WTC11 (cell line): ENCODE measurements around the gene COL4A2. TPM values are rescaled to one million over a fixed set of nuclear protein-coding genes. Genes with fewer than 3 reads are reported as not detected.

ENCODE experiments used
- ATAC-seq: fragments of 200-7000 bp; cut with Tn5 transposase; 2 replicates; pipeline ENCODE4 v1.10.0; 2021; ENCODE audit warnings: mild to moderate bottlenecking, moderate library complexity
- CTCF ChIA-PET: fragments of 300-600 bp; sonication (Branson Sonifier 250); formaldehyde crosslinking; loops from one replicate; lab custom pipeline; 2021; ENCODE audit warnings: antibody characterized with exemption; lab: Charles Lee
- POLR2A ChIA-PET: fragments of 350-600 bp; sonication (Branson Sonifier 250); formaldehyde crosslinking; loops from one replicate; lab custom pipeline; 2021; ENCODE audit warnings: antibody characterized with exemption; lab: Charles Lee
- DNase-seq: peaks from one replicate; pipeline ENCODE4 v3.0.0; 2021; ENCODE audit warnings: low spot score
- H3K27ac Mint-ChIP-seq: 2 replicates; pipeline ENCODE4 v1.8.0; 2021; ENCODE audit warnings: mixed read lengths
- H3K27me3 Mint-ChIP-seq: 2 replicates; pipeline ENCODE4 v1.8.0; 2021; ENCODE audit warnings: low read depth, mild to moderate bottlenecking, moderate library complexity, mixed read lengths
- H3K36me3 Mint-ChIP-seq: 2 replicates; pipeline ENCODE4 v1.8.0; 2021; ENCODE audit warnings: mixed read lengths
- H3K4me1 Mint-ChIP-seq: 2 replicates; pipeline ENCODE4 v1.8.0; 2022; ENCODE audit warnings: mixed read lengths
- H3K4me3 Mint-ChIP-seq: 2 replicates; pipeline ENCODE4 v1.8.0; 2021; ENCODE audit warnings: mild to moderate bottlenecking, moderate library complexity, mixed read lengths
- H3K9me3 Mint-ChIP-seq: 2 replicates; pipeline ENCODE4 v1.8.0; 2021; ENCODE audit warnings: mixed read lengths
- AR ChIP-seq: fragments of 250-450 bp; sonication (Bioruptor Pico); IDR thresholded peaks from 2 replicates; pipeline ENCODE4 v1.9.0; 2021; ENCODE audit warnings: mild to moderate bottlenecking
- ATF1 ChIP-seq: sonication (generic); formaldehyde crosslinking; IDR thresholded peaks from 2 replicates; pipeline ENCODE4 v1.8.1; 2023; ENCODE audit warnings: mild to moderate bottlenecking, moderate library complexity, missing genetic modification reagents
- FOXP1 ChIP-seq: sonication (generic); formaldehyde crosslinking; IDR thresholded peaks from 2 replicates; pipeline ENCODE4 v1.8.0; 2022; ENCODE audit warnings: missing genetic modification reagents, mild to moderate bottlenecking, moderate library complexity, borderline replicate concordance
- GABPB1 ChIP-seq: sonication (generic); formaldehyde crosslinking; IDR thresholded peaks from 2 replicates; pipeline ENCODE4 v1.8.1; 2023; ENCODE audit warnings: mild to moderate bottlenecking, missing genetic modification reagents
- IRF1 ChIP-seq: sonication (generic); formaldehyde crosslinking; IDR thresholded peaks from 2 replicates; pipeline ENCODE4 v1.8.0; 2023; ENCODE audit warnings: missing genetic modification reagents
- IRF2 ChIP-seq: sonication (generic); formaldehyde crosslinking; IDR thresholded peaks from 2 replicates; pipeline ENCODE4 v1.8.0; 2022; ENCODE audit warnings: low read depth, missing genetic modification reagents, borderline replicate concordance
- NFATC4 ChIP-seq: fragments of 250-450 bp; sonication (Bioruptor Pico); IDR thresholded peaks from 2 replicates; pipeline ENCODE4 v1.9.0; 2021; ENCODE audit warnings: mild to moderate bottlenecking
- NR3C1 ChIP-seq: sonication (generic); formaldehyde crosslinking; conservative IDR thresholded peaks from 2 replicates; pipeline ENCODE4 v1.8.1; 2023; ENCODE audit warnings: low read depth, mild to moderate bottlenecking, missing genetic modification reagents
- OVOL2 ChIP-seq: fragments of 250-450 bp; sonication (Bioruptor Pico); IDR thresholded peaks from 2 replicates; pipeline ENCODE4 v1.9.0; 2021; ENCODE audit warnings: mild to moderate bottlenecking, borderline replicate concordance
- SOX15 ChIP-seq: fragments of 250-450 bp; sonication (Bioruptor Pico); IDR thresholded peaks from 2 replicates; pipeline ENCODE4 v1.9.0; 2021; ENCODE audit warnings: mild to moderate bottlenecking
- SP1 ChIP-seq: sonication (generic); formaldehyde crosslinking; conservative IDR thresholded peaks from 2 replicates; pipeline ENCODE4 v1.8.1; 2022; ENCODE audit warnings: missing genetic modification reagents
- TEAD4 ChIP-seq: sonication (generic); formaldehyde crosslinking; IDR thresholded peaks from 2 replicates; pipeline ENCODE4 v1.8.0; 2022; ENCODE audit warnings: mild to moderate bottlenecking, missing genetic modification reagents
- ZNF219 ChIP-seq: sonication (generic); formaldehyde crosslinking; IDR thresholded peaks from 2 replicates; pipeline ENCODE4 v1.8.0; 2023; ENCODE audit warnings: missing genetic modification reagents, mild to moderate bottlenecking, borderline replicate concordance
- ZNF396 ChIP-seq: fragments of 250-450 bp; sonication (Bioruptor Pico); IDR thresholded peaks from 2 replicates; pipeline ENCODE4 v1.8.0; 2021; ENCODE audit warnings: mild to moderate bottlenecking, moderate library complexity, borderline replicate concordance
- ZNF423 ChIP-seq: fragments of 250-450 bp; sonication (Bioruptor Pico); IDR thresholded peaks from 2 replicates; pipeline ENCODE4 v2.1.2; 2022; ENCODE audit warnings: mild to moderate bottlenecking, moderate library complexity
- ZNF425 ChIP-seq: fragments of 250-450 bp; sonication (Bioruptor Pico); conservative IDR thresholded peaks from 2 replicates; pipeline ENCODE4 v1.9.0; 2021; ENCODE audit warnings: mild to moderate bottlenecking
- ZSCAN18 ChIP-seq: fragments of 250-450 bp; sonication (Bioruptor Pico); IDR thresholded peaks from 2 replicates; pipeline ENCODE4 v2.1.2; 2022; ENCODE audit warnings: mild to moderate bottlenecking, moderate library complexity
- total RNA-seq: library from RNA; stranded (reverse); gene quantifications from 3 replicates; pipeline ENCODE4 v1.2.3, GENCODE V29; 2021
- TF ChIP-seq, protein P1 (sequence below): sonication (generic); formaldehyde crosslinking; IDR thresholded peaks from 2 replicates; pipeline ENCODE4 v1.8.0; 2023; ENCODE audit warnings: mild to moderate bottlenecking, missing genetic modification reagents

Gene COL4A2
- total RNA-seq, 1 experiment from 2014 or later = 109 TPM

DNA sequence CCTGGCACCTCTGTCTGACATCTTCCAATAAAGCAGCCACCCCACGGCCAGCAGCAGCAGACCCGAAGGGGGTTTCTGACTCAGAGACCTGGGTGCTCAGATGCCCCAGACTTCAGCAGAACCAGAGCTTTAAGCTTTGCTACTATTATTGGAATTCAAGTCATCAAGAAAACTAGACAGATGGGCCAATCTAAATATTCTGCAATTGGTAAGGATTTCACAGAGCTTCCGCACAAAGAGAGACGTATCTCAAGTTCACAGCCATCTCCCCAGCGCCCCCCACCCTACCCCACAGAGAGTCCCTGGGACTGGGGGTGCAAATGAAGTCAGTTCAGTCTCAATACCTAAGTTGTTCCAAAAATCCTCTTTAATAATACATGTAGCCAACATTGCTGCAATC lies 215.6 kb downstream of the COL4A2 start (continued):
- TF ChIP-seq ZSCAN18 (no peak), ZNF396 (CRISPR knock-in tag) (no peak), NR3C1 (CRISPR knock-in tag) (no peak), TEAD4 (CRISPR knock-in tag) (no peak), GABPB1 (CRISPR knock-in tag) (no peak), OVOL2 (CRISPR knock-in tag) (no peak), ZNF425 (CRISPR knock-in tag) (no peak), IRF2 (CRISPR knock-in tag) (no peak)

GRCh38 chr13:110523180-110523579 lies 216.1 kb downstream of the COL4A2 start:
- Mint-ChIP-seq H3K27ac (peak overlapping the region; percentile 63; the same call in 1 of the 2 replicates), H3K27me3 (no peaks in the 10 kb centered on the region), H3K36me3 (peaks cover 2% of the 10 kb centered on the region; the same call in 1 of the 2 replicates), H3K9me3 (no peaks in the 10 kb centered on the region), H3K4me1 (peaks cover 24% of the 10 kb centered on the region), H3K4me3 (no peak overlapping the region)
- CTCF ChIA-PET = no interaction called here
- POLR2A ChIA-PET = no interaction called here
- TF ChIP-seq ZNF219 (CRISPR knock-in tag) (no peak), IRF1 (CRISPR knock-in tag) (no peak), FOXP1 (no peak), SP1 (no peak), ATF1 (CRISPR knock-in tag) (no peak), SOX15 (CRISPR knock-in tag) (no peak), NFATC4 (CRISPR knock-in tag) (no peak), AR (CRISPR knock-in tag) (no peak), ZNF423 (CRISPR knock-in tag) (no peak)
- TF ChIP-seq, protein P1, sequence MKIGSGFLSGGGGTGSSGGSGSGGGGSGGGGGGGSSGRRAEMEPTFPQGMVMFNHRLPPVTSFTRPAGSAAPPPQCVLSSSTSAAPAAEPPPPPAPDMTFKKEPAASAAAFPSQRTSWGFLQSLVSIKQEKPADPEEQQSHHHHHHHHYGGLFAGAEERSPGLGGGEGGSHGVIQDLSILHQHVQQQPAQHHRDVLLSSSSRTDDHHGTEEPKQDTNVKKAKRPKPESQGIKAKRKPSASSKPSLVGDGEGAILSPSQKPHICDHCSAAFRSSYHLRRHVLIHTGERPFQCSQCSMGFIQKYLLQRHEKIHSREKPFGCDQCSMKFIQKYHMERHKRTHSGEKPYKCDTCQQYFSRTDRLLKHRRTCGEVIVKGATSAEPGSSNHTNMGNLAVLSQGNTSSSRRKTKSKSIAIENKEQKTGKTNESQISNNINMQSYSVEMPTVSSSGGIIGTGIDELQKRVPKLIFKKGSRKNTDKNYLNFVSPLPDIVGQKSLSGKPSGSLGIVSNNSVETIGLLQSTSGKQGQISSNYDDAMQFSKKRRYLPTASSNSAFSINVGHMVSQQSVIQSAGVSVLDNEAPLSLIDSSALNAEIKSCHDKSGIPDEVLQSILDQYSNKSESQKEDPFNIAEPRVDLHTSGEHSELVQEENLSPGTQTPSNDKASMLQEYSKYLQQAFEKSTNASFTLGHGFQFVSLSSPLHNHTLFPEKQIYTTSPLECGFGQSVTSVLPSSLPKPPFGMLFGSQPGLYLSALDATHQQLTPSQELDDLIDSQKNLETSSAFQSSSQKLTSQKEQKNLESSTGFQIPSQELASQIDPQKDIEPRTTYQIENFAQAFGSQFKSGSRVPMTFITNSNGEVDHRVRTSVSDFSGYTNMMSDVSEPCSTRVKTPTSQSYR (CRISPR knock-in tag) = no peak
- no peak for ATAC-seq
- DNase-seq = no peak
